Endodermal cell (in vitro differentiated cells): Measurements from ENCODE around the gene ASIC4. TPM values are rescaled to one million over a fixed set of nuclear protein-coding genes. Genes with fewer than 3 reads are reported as not detected.

Source experiments
- DNase-seq: peaks from one replicate; pipeline ENCODE4 v3.0.0-alpha.2; 2017
- H3K27ac ChIP-seq: 2 replicates; pipeline ENCODE4 v1.5.1; 2013; ENCODE audit warnings: mild to moderate bottlenecking, low read depth, low read length, moderate library complexity
- H3K27me3 ChIP-seq: 2 replicates; pipeline ENCODE4 v1.6.1; 2013; ENCODE audit warnings: mild to moderate bottlenecking, low read length, moderate library complexity; ENCODE audit not compliant: insufficient read depth, control insufficient read depth, poor library complexity, severe bottlenecking
- H3K36me3 ChIP-seq: 2 replicates; pipeline ENCODE4 v1.7.0; 2013; ENCODE audit warnings: mild to moderate bottlenecking, low read length, moderate library complexity; ENCODE audit not compliant: control insufficient read depth, insufficient read depth
- H3K4me1 ChIP-seq: one replicate; pipeline ENCODE4 v1.7.0; 2013; ENCODE audit warnings: low read length; ENCODE audit not compliant: control insufficient read depth, insufficient read depth
- H3K4me3 ChIP-seq: 2 replicates; pipeline ENCODE4 v1.5.1; 2013; ENCODE audit warnings: mild to moderate bottlenecking, low read length, moderate library complexity
- H3K9ac ChIP-seq: 2 replicates; pipeline ENCODE4 v1.6.1; 2013; ENCODE audit warnings: mild to moderate bottlenecking, low read length, moderate library complexity; ENCODE audit not compliant: poor library complexity, severe bottlenecking; ENCODE audit errors: extremely low read depth
- H3K9me3 ChIP-seq: 2 replicates; pipeline ENCODE4 v1.6.1; 2013; ENCODE audit warnings: mild to moderate bottlenecking, low read length, moderate library complexity; ENCODE audit not compliant: control insufficient read depth
- H3K27ac Mint-ChIP-seq: 2 replicates; pipeline ENCODE4 v1.8.0; 2020; ENCODE audit warnings: mixed read lengths
- H3K27me3 Mint-ChIP-seq: 2 replicates; pipeline ENCODE4 v1.8.0; 2021; ENCODE audit warnings: mild to moderate bottlenecking, mixed read lengths; ENCODE audit not compliant: insufficient read depth
- H3K36me3 Mint-ChIP-seq: 2 replicates; pipeline ENCODE4 v1.8.0; 2020; ENCODE audit warnings: low read depth, mixed read lengths
- H3K4me1 Mint-ChIP-seq: 2 replicates; pipeline ENCODE4 v1.8.0; 2020; ENCODE audit warnings: mixed read lengths
- H3K4me3 Mint-ChIP-seq: 2 replicates; pipeline ENCODE4 v1.8.0; 2020; ENCODE audit warnings: mild to moderate bottlenecking, moderate library complexity, mixed read lengths
- H3K9me3 Mint-ChIP-seq: 2 replicates; pipeline ENCODE4 v1.8.0; 2020; ENCODE audit warnings: mild to moderate bottlenecking, mixed read lengths
- CTCF ChIP-seq: fragments of 200-600 bp; sonication (generic); conservative IDR thresholded peaks from 2 replicates; pipeline ENCODE4 v1.5.0; 2021; ENCODE audit warnings: antibody characterized with exemption, mild to moderate bottlenecking
- WGBS, 2 experiments: methylation state at CpG; one replicate each; pipeline versions ENCODE4 v1.1.5 to v1.1.7; 2013; ENCODE audit warnings: missing lambda C conversion rate in 2 of 2, mixed read lengths in 1 of 2; ENCODE audit not compliant: insufficient coverage in 1 of 2, insufficient read length in 1 of 2; 5-methylcytosine and 5-hydroxymethylcytosine counted together
- microRNA-seq: library from miRNA; unstranded; fragments of <30 nt; microRNA quantifications from one replicate; pipeline ENCODE4 v1.2.0, GENCODE V29; 2020; ENCODE audit warnings: borderline microRNAs expressed
- total RNA-seq, 2 donors: library from RNA; stranded (reverse); fragmentation: NEBNext Ultra II Directional in 1 of 2; extraction: Animal tissue kit (Norgen Biotek cat#: 25700) in 1 of 2; gene quantifications; 2 replicates in 1 of 2; 3 replicates in 1 of 2; pipeline ENCODE4 v1.2.1, GENCODE V29; 2021

ASIC4 gene
- total RNA-seq, 2 donors from 2014 or later, result 0.29 to 1.00 TPM

GRCh38 chr2:219581346-219581745 is 67.1 kb downstream of the ASIC4 start:
- no peak overlapping the region for H3K4me3 ChIP-seq
- H3K27me3 ChIP-seq, result peaks cover 4% of the 10 kb centered on the region
- Mint-ChIP-seq H3K27me3 (peaks cover 17% of the 10 kb centered on the region), H3K36me3 (no peaks in the 10 kb centered on the region), H3K4me3 (no peak overlapping the region), H3K4me1 (peaks cover 10% of the 10 kb centered on the region), H3K27ac (no peak overlapping the region), H3K9me3 (no peaks in the 10 kb centered on the region)
- H3K36me3 ChIP-seq, result no peaks in the 10 kb centered on the region
- H3K9me3 ChIP-seq, result no peaks in the 10 kb centered on the region
- no peak overlapping the region for H3K9ac ChIP-seq
- no peaks in the 10 kb centered on the region for H3K4me1 ChIP-seq
- WGBS, 2 experiments, result 83 to 93% methylated on average over 2 of the region's 2 CpGs
- no peak for TF ChIP-seq CTCF
- DNase-seq, result no peak
- no peak overlapping the region for H3K27ac ChIP-seq

Small RNA genes within 50 kb of the gene (microRNA-seq; reads per million reads assigned to microRNA genes)
- gene MIR3132, result not detected

Other genes starting within 250 kb of the ASIC4 start
- 10 to 100 TPM; 61.9 to 80.9 TPM for gene DNAJB2, start 235.1 kb upstream of the ASIC4 start, total RNA-seq
- gene PTPRN, start 205.1 kb upstream of the ASIC4 start, total RNA-seq, result 1 to 10 TPM in 1 of 2 donors, under 1 TPM in 1; 0.44 to 1.1 TPM
- not detected for gene RESP18, start 181.7 kb upstream of the ASIC4 start, total RNA-seq
- 10 to 100 TPM; 54.6 to 76.1 TPM for gene DNPEP, start 126.6 kb upstream of the ASIC4 start, total RNA-seq
- gene DES, start 96.1 kb upstream of the ASIC4 start, total RNA-seq, result 1 to 10 TPM; 1.1 to 3.5 TPM
- gene SPEG, start 79.6 kb upstream of the ASIC4 start, total RNA-seq, result 10 to 100 TPM; 23.1 to 29.8 TPM
- gene GMPPA, start 15.6 kb upstream of the ASIC4 start, total RNA-seq, result 10 to 100 TPM; 36.9 to 38.2 TPM
- gene CHPF, start 29.3 kb downstream of the ASIC4 start, total RNA-seq, result 10 to 100 TPM; 51.2 to 54.0 TPM
- gene TMEM198, start 29.5 kb downstream of the ASIC4 start, total RNA-seq, result 1 to 10 TPM; 2.6 to 3.9 TPM
- 100 to 1,000 TPM; 156 to 162 TPM for gene OBSL1, start 57.1 kb downstream of the ASIC4 start, total RNA-seq
- 1 to 10 TPM in 1 of 2 donors, under 1 TPM in 1; 0.48 to 1.5 TPM for gene INHA, start 57.8 kb downstream of the ASIC4 start, total RNA-seq
- 10 to 100 TPM; 27.3 to 31.1 TPM for gene STK11IP, start 83.4 kb downstream of the ASIC4 start, total RNA-seq
- gene SLC4A3, start 113.1 kb downstream of the ASIC4 start, total RNA-seq, result 10 to 100 TPM; 13.4 to 20.2 TPM